IMR-90 (cell line): ENCODE results near the gene LCN2. TPM values are rescaled to one million over a fixed set of nuclear protein-coding genes. Genes with fewer than 3 reads are reported as not detected.

Experiments
- ATAC-seq: fragments of 200-7000 bp; cut with Tn5 transposase; 2 replicates; pipeline ENCODE4 v1.9.1; 2020; ENCODE audit warnings: low read depth, mild to moderate bottlenecking, moderate library complexity
- BruUV-seq: library from RNA; stranded (reverse); fragments of 400-500 nt; replicated peaks from 2 replicates; lab custom pipeline; 2021; lab: Mats Ljungman, UMichigan
- CTCF ChIA-PET: fragments of 300-600 bp; formaldehyde crosslinking; extraction: SDS; loops from one replicate; lab custom pipeline; 2021; ENCODE audit warnings: antibody characterized with exemption; lab: Yijun Ruan, JAX
- POLR2A ChIA-PET: fragments of 300-600 bp; sonication (Branson Sonifier 250); formaldehyde crosslinking; loops from one replicate; lab custom pipeline; 2022; ENCODE audit warnings: antibody characterized with exemption; ENCODE audit not compliant: unreplicated experiment; lab: Charles Lee
- DNase-seq: peaks from one replicate; pipeline ENCODE4 v3.0.0; 2013
- H2AFZ ChIP-seq: replicated peaks from 2 replicates; pipeline ENCODE3; 2013; ENCODE audit warnings: low read length, mild to moderate bottlenecking; ENCODE audit not compliant: poor library complexity
- H2AK5ac ChIP-seq: 2 replicates; pipeline ENCODE4 v1.6.1; 2013; ENCODE audit warnings: low read depth, low read length, inconsistent platforms
- H2AK9ac ChIP-seq: replicated peaks from 2 replicates; pipeline ENCODE3; 2013; ENCODE audit warnings: mild to moderate bottlenecking, low read depth, low read length, moderate library complexity; ENCODE audit not compliant: poor library complexity
- H2BK120ac ChIP-seq: 2 replicates; pipeline ENCODE4 v1.6.1; 2013; ENCODE audit warnings: low read depth, low read length, inconsistent platforms
- H2BK15ac ChIP-seq: 3 replicates; pipeline ENCODE4 v1.6.1; 2013; ENCODE audit warnings: low read depth, low read length, inconsistent platforms
- H2BK20ac ChIP-seq: 2 replicates; pipeline ENCODE4 v1.6.1; 2013; ENCODE audit warnings: low read depth, mild to moderate bottlenecking, inconsistent platforms, low read length, moderate library complexity
- H2BK5ac ChIP-seq: 2 replicates; pipeline ENCODE4 v1.6.1; 2013; ENCODE audit warnings: mild to moderate bottlenecking, low read depth, low read length, inconsistent platforms; ENCODE audit not compliant: poor library complexity, severe bottlenecking
- H3K14ac ChIP-seq: replicated peaks from 2 replicates; pipeline ENCODE4 v1.6.1; 2013; ENCODE audit warnings: low read depth, low read length, inconsistent platforms
- H3K18ac ChIP-seq: 2 replicates; pipeline ENCODE4 v1.6.1; 2013; ENCODE audit warnings: low read depth, low read length, control low read depth
- H3K23ac ChIP-seq: 2 replicates; pipeline ENCODE4 v1.6.1; 2013; ENCODE audit warnings: low read depth, low read length, inconsistent platforms
- H3K27ac ChIP-seq: 2 replicates; pipeline ENCODE4 v1.5.1; 2013; ENCODE audit warnings: mild to moderate bottlenecking, control low read depth, low read length; ENCODE audit not compliant: insufficient read depth
- H3K27me3 ChIP-seq: 2 replicates; pipeline ENCODE4 v1.6.1; 2013; ENCODE audit warnings: low read length; ENCODE audit not compliant: control insufficient read depth, insufficient read depth
- H3K36me3 ChIP-seq: 2 replicates; pipeline ENCODE4 v1.6.1; 2013; ENCODE audit warnings: low read length, mixed read lengths; ENCODE audit not compliant: control insufficient read depth, insufficient read depth
- H3K4ac ChIP-seq: 2 replicates; pipeline ENCODE4 v1.6.1; 2013; ENCODE audit warnings: low read depth, low read length, inconsistent platforms
- H3K4me1 ChIP-seq: 2 replicates; pipeline ENCODE4 v1.6.1; 2013; ENCODE audit warnings: low read length, mixed read lengths; ENCODE audit not compliant: control insufficient read depth, insufficient read depth
- H3K4me2 ChIP-seq: 2 replicates; pipeline ENCODE4 v1.6.1; 2013; ENCODE audit warnings: low read depth, mild to moderate bottlenecking, control low read depth, low read length, moderate library complexity
- H3K4me3 ChIP-seq: 2 replicates; pipeline ENCODE4 v1.5.1; 2013; ENCODE audit warnings: low read depth, mild to moderate bottlenecking, control low read depth, low read length, moderate library complexity; ENCODE audit not compliant: insufficient read depth
- H3K56ac ChIP-seq: 2 replicates; pipeline ENCODE4 v1.6.1; 2013; ENCODE audit warnings: low read length, inconsistent platforms; ENCODE audit not compliant: insufficient read depth; ENCODE audit errors: extremely low read depth
- H3K79me1 ChIP-seq, 2 experiments: 2 replicates each; pipeline ENCODE4 v1.6.1; 2013; ENCODE audit warnings: low read length in 2 of 2, inconsistent platforms in 1 of 2, low read depth in 1 of 2
- H3K9ac ChIP-seq: 2 replicates; pipeline ENCODE4 v1.6.1; 2013; ENCODE audit warnings: low read depth, low read length, control low read depth
- H3K9me1 ChIP-seq: 2 replicates; pipeline ENCODE4 v1.6.1; 2013; ENCODE audit warnings: low read length, inconsistent platforms; ENCODE audit not compliant: insufficient read depth
- H3K9me3 ChIP-seq: 2 replicates; pipeline ENCODE4 v1.6.1; 2013; ENCODE audit warnings: low read length; ENCODE audit not compliant: control insufficient read depth, insufficient read depth
- H4K20me1 ChIP-seq: 2 replicates; pipeline ENCODE4 v1.6.1; 2013; ENCODE audit warnings: low read length, inconsistent platforms; ENCODE audit not compliant: insufficient read depth
- H4K5ac ChIP-seq: 2 replicates; pipeline ENCODE4 v1.6.1; 2013; ENCODE audit warnings: mild to moderate bottlenecking, low read depth, low read length, control low read depth
- H4K8ac ChIP-seq, 2 experiments: 2 replicates each; pipeline ENCODE4 v1.6.1; 2013; ENCODE audit warnings: low read depth in 2 of 2, low read length in 2 of 2, control low read depth in 1 of 2, inconsistent platforms in 1 of 2
- H4K91ac ChIP-seq: 2 replicates; pipeline ENCODE4 v1.6.1; 2013; ENCODE audit warnings: low read depth, low read length, inconsistent platforms; ENCODE audit not compliant: insufficient read depth
- BHLHE40 ChIP-seq: fragments of 150-350 bp; IDR thresholded peaks from 2 replicates; pipeline ENCODE4 v1.6.1; 2016; ENCODE audit warnings: mild to moderate bottlenecking, low read depth, low read length
- CEBPB ChIP-seq: IDR thresholded peaks from 2 replicates; pipeline ENCODE4 v1.6.1; 2012; ENCODE audit warnings: low read depth, low read length, improper control_type of control experiment
- CHD1 ChIP-seq: IDR thresholded peaks from 2 replicates; pipeline ENCODE4 v1.6.1; 2012; ENCODE audit warnings: low read depth, low read length, improper control_type of control experiment
- CTCF ChIP-seq: conservative IDR thresholded peaks from 2 replicates; pipeline ENCODE4 v1.5.1; 2012; ENCODE audit warnings: mild to moderate bottlenecking, low read depth, low read length, improper control_type of control experiment
- FOS ChIP-seq: fragments of 150-350 bp; IDR thresholded peaks from 2 replicates; pipeline ENCODE4 v1.6.1; 2016; ENCODE audit warnings: low read depth, low read length
- MAFK ChIP-seq: IDR thresholded peaks from 2 replicates; pipeline ENCODE4 v1.6.1; 2012; ENCODE audit warnings: low read depth, low read length, improper control_type of control experiment
- MAZ ChIP-seq: IDR thresholded peaks from 2 replicates; pipeline ENCODE4 v1.6.1; 2012; ENCODE audit warnings: low read depth, mild to moderate bottlenecking, low read length, improper control_type of control experiment, moderate library complexity, borderline replicate concordance
- MXI1 ChIP-seq: IDR thresholded peaks from 2 replicates; pipeline ENCODE4 v1.6.1; 2012; ENCODE audit warnings: low read depth, mild to moderate bottlenecking, low read length, moderate library complexity, borderline replicate concordance
- NFE2L2 ChIP-seq: fragments of 150-350 bp; IDR thresholded peaks from 2 replicates; pipeline ENCODE4 v1.6.1; 2016; ENCODE audit warnings: low read depth, mild to moderate bottlenecking, low read length
- POLR2A ChIP-seq: IDR thresholded peaks from 2 replicates; pipeline ENCODE4 v1.6.1; 2012; ENCODE audit warnings: mild to moderate bottlenecking, low read depth, low read length
- RAD21 ChIP-seq: IDR thresholded peaks from 2 replicates; pipeline ENCODE4 v1.6.1; 2012; ENCODE audit warnings: low read length, improper control_type of control experiment
- RCOR1 ChIP-seq: IDR thresholded peaks from 2 replicates; pipeline ENCODE4 v1.6.1; 2012; ENCODE audit warnings: mild to moderate bottlenecking, low read length, improper control_type of control experiment; ENCODE audit not compliant: insufficient replicate concordance
- RFX5 ChIP-seq: IDR thresholded peaks from 2 replicates; pipeline ENCODE4 v1.8.0; 2012; ENCODE audit warnings: low read depth, mild to moderate bottlenecking, low read length, moderate library complexity
- SMC3 ChIP-seq: fragments of 150-350 bp; IDR thresholded peaks from 2 replicates; pipeline ENCODE4 v1.6.1; 2016; ENCODE audit warnings: low read depth, mild to moderate bottlenecking, antibody characterized with exemption, low read length, moderate library complexity
- USF2 ChIP-seq: fragments of 150-350 bp; IDR thresholded peaks from 2 replicates; pipeline ENCODE4 v1.6.1; 2017; ENCODE audit warnings: mild to moderate bottlenecking, antibody characterized with exemption, low read length, low read depth
- WGBS, 2 experiments: methylation state at CpG; one replicate each; pipeline versions ENCODE4 v1.1.5 to v1.1.7; 2013; ENCODE audit warnings: missing lambda C conversion rate in 2 of 2; ENCODE audit not compliant: insufficient read length in 1 of 2; ENCODE audit errors: extremely low coverage in 2 of 2; 5-methylcytosine and 5-hydroxymethylcytosine counted together
- dilution Hi-C: fragments of 300-500 bp; cut with HindIII; formaldehyde crosslinking; loops from one replicate; pipeline ENCODE4 v1.14.3; 2018; ENCODE audit warnings: low sequenced_read_pairs; ENCODE audit not compliant: unreplicated experiment
- in situ Hi-C: fragments of 300-500 bp; cut with MboI; formaldehyde crosslinking; loops from 3 replicates; pipeline ENCODE4 v1.14.3; 2019; ENCODE audit warnings: low sequenced_read_pairs, inconsistent platforms, mixed read lengths
- intact Hi-C: fragments of 100-400 bp; cut with micrococcal nuclease; formaldehyde crosslinking; loops from 2 replicates; pipeline ENCODE4 v1.10.0; 2022
- polyA plus RNA-seq, 3 experiments: library from polyadenylated mRNA; depleted of rRNA; stranded (reverse); fragments of >200 nt; gene quantifications; 2 replicates each; pipeline ENCODE4 v1.2.3, GENCODE V29; 2012; ENCODE audit warnings: low replicate concordance in 1 of 3
- total RNA-seq: library from RNA; depleted of rRNA; stranded (reverse); fragments of >200 nt; gene quantifications from 2 replicates; pipeline ENCODE4 v1.2.3, GENCODE V29; 2012

Gene LCN2
- total and polyA plus RNA-seq, 2 of the 4 experiments (the other 2 are of a cell fraction), result not detected

GRCh38 chr9:128159784-128160602 lies 10.7 kb downstream of the LCN2 start, which contains the start of gene BBLN:
TSS of gene BBLN (plus strand) at chr9:128160265. CDS start at chr9:128160408, 143 bp downstream.
- ATAC-seq, result peak; percentile 98
- DNase-seq, result peak; percentile 85
- Histone ChIP-seq H3K4ac (peak within 1 kb of the TSS; percentile 89), H2AK9ac (peak within 1 kb of the TSS; percentile 88), H2BK5ac (peak within 1 kb of the TSS; percentile 64), H3K27me3 (0 out of 2 replicates have a peak, but pooled peaks cover 3% of the 10 kb centered on the region), H2BK20ac (no peak within 1 kb of the TSS), H3K4me2 (peak within 1 kb of the TSS; percentile 95), H3K36me3 (peaks cover 27% of the 10 kb centered on the region), H3K27ac (peak within 1 kb of the TSS; percentile 70), H3K9ac (peak within 1 kb of the TSS; percentile 66), H2AFZ (peak within 1 kb of the TSS; percentile 95), H3K9me1 (peaks cover 5% of the 10 kb centered on the region), H4K91ac (peak within 1 kb of the TSS; percentile 55; the same call in 1 of the 2 replicates), H2AK5ac (peak within 1 kb of the TSS; percentile 68), H4K8ac (peak within 1 kb of the TSS; percentile 73 to 94), H3K79me1 (peaks cover 10 to 38% of the 10 kb centered on the region in 2 experiments; a peak in 3 of 4 replicates), H2BK15ac (peak within 1 kb of the TSS; percentile 1; the same call in 1 of the 3 replicates), H3K4me1 (peaks cover 1% of the 10 kb centered on the region; the same call in 1 of the 2 replicates), H3K56ac (peak within 1 kb of the TSS; percentile 43; the same call in 1 of the 2 replicates), H3K18ac (peak within 1 kb of the TSS; percentile 65; the same call in 1 of the 2 replicates), H3K9me3 (no peaks in the 10 kb centered on the region), H3K23ac (peak within 1 kb of the TSS; percentile 55; the same call in 1 of the 2 replicates), H4K5ac (peak within 1 kb of the TSS; percentile 81), H4K20me1 (peaks cover 11% of the 10 kb centered on the region), H3K14ac (peak within 1 kb of the TSS; percentile 81), H2BK120ac (peak within 1 kb of the TSS; percentile 58), H3K4me3 (peak within 1 kb of the TSS; percentile 82)
- intact Hi-C loops, result no loop called here
- WGBS, 2 experiments, result 0% methylated on average over 34 of the region's 77 CpGs; no CpG with 5 or more reads in 1 of the 2 experiments
- in situ Hi-C loops, result no loop called here
- CTCF ChIA-PET, result interaction anchor here (1.1 kb wide), 1 partner anchor 23 kb away, joined by 3 read pairs; no protein-coding TSS in a partner anchor
- dilution Hi-C loops, result no loop called here
- no TSS peak for BruUV-seq
- POLR2A ChIA-PET, result interaction anchor here (0.9 kb wide), 1 partner anchor 18 kb away, joined by 3 read pairs; no protein-coding TSS in a partner anchor
- peak; percentile 72 for TF ChIP-seq POLR2A
- no peak for TF ChIP-seq CEBPB
- no peak for TF ChIP-seq NFE2L2
- TF ChIP-seq RFX5, result no peak
- 0 out of 2 replicates have a peak, but pooled peaks have one; percentile 4 for TF ChIP-seq USF2
- TF ChIP-seq CHD1, result no peak
- TF ChIP-seq SMC3, result no peak
- no peak for TF ChIP-seq MAFK
- no peak for TF ChIP-seq RCOR1
- TF ChIP-seq CTCF, result no peak
- TF ChIP-seq FOS, result no peak
- TF ChIP-seq RAD21, result no peak
- TF ChIP-seq MXI1, result no peak
- no peak for TF ChIP-seq BHLHE40
- peak; percentile 87; the same call in 1 of the 2 replicates for TF ChIP-seq MAZ
